Neural cell (in vitro differentiated cells): ENCODE results near the gene CAPN12.

Experiments used
- CTCF ChIP-seq: fragments of 450-650 bp; IDR thresholded peaks from 2 replicates; pipeline ENCODE4 v1.5.1; 2014; ENCODE audit warnings: antibody characterized with exemption, mild to moderate bottlenecking, moderate library complexity; ENCODE audit not compliant: poor library complexity, severe bottlenecking
- TAF1 ChIP-seq: IDR thresholded peaks from 2 replicates; pipeline ENCODE4 v1.6.1; 2012; ENCODE audit warnings: low read depth

DNA sequence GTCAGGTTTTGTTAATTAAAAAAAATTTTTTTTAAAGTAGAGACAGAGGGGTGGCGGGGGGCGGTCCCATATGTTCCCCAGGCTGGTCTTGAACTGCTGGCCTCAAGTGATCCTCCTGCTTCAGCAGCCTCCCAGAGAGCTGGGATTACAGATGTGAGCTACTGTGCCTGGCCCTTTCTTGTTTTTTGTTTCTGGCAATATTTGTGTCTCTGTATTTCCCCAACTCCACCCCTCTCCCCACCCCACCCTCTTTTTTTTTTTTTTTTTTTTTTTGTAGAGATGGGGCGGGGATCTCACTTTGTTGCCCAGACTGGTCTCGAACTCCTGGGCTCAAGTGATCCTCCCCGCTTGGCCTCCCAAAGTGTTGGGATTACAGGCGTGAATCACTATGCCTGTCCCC is 600 bp upstream of the CAPN12 start:
- no peak for TF ChIP-seq CTCF
- no peak for TF ChIP-seq TAF1
